Nephron (organoid): ENCODE data around the gene SNAP23.

ENCODE experiments used
- H3K27ac Mint-ChIP-seq, 3 experiments: 2 replicates each; pipeline ENCODE4 v1.8.0; 2020; ENCODE audit warnings: mixed read lengths in 3 of 3, mild to moderate bottlenecking in 2 of 3, moderate library complexity in 1 of 3
- H3K27me3 Mint-ChIP-seq: 2 replicates; pipeline ENCODE4 v1.8.0; 2021; ENCODE audit warnings: low read depth, mild to moderate bottlenecking, moderate library complexity, mixed read lengths
- H3K36me3 Mint-ChIP-seq: 2 replicates; pipeline ENCODE4 v1.8.0; 2020; ENCODE audit warnings: low read depth, mixed read lengths
- H3K4me1 Mint-ChIP-seq: 2 replicates; pipeline ENCODE4 v1.8.0; 2020; ENCODE audit warnings: mixed read lengths
- H3K4me3 Mint-ChIP-seq, 3 experiments: 2 replicates each; pipeline ENCODE4 v1.8.0; 2020; ENCODE audit warnings: mild to moderate bottlenecking in 3 of 3, mixed read lengths in 3 of 3, moderate library complexity in 2 of 3
- H3K9me3 Mint-ChIP-seq: 2 replicates; pipeline ENCODE4 v1.8.0; 2020; ENCODE audit warnings: mixed read lengths
- TF ChIP-seq, protein P1 (sequence below), 3 experiments: fragments of 200-600 bp; sonication (generic); IDR thresholded peaks; one replicate each; pipeline ENCODE4 v1.5.0; 2021; ENCODE audit warnings: antibody characterized with exemption in 3 of 3; ENCODE audit not compliant: unreplicated experiment in 3 of 3

The SNAP23 gene

GRCh38 chr15:42544853-42545629, 49.6 kb downstream of the SNAP23 start:
- peaks cover 30% of the 10 kb centered on the region for H3K4me1 Mint-ChIP-seq
- no peaks in the 10 kb centered on the region for H3K27me3 Mint-ChIP-seq
- peak overlapping the region in 1 of 3 experiments; percentile 27 for H3K4me3 Mint-ChIP-seq
- H3K27ac Mint-ChIP-seq: no peak overlapping the region
- no peaks in the 10 kb centered on the region for H3K9me3 Mint-ChIP-seq
- peaks cover 29% of the 10 kb centered on the region for H3K36me3 Mint-ChIP-seq
- TF ChIP-seq, protein P1, sequence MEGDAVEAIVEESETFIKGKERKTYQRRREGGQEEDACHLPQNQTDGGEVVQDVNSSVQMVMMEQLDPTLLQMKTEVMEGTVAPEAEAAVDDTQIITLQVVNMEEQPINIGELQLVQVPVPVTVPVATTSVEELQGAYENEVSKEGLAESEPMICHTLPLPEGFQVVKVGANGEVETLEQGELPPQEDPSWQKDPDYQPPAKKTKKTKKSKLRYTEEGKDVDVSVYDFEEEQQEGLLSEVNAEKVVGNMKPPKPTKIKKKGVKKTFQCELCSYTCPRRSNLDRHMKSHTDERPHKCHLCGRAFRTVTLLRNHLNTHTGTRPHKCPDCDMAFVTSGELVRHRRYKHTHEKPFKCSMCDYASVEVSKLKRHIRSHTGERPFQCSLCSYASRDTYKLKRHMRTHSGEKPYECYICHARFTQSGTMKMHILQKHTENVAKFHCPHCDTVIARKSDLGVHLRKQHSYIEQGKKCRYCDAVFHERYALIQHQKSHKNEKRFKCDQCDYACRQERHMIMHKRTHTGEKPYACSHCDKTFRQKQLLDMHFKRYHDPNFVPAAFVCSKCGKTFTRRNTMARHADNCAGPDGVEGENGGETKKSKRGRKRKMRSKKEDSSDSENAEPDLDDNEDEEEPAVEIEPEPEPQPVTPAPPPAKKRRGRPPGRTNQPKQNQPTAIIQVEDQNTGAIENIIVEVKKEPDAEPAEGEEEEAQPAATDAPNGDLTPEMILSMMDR (IDR thresholded peaks at IDR 0.05; ENCODE audit: unreplicated experiment in 3 of 3): no peak

GRCh38 chr15:42547918-42548248, 52.4 kb downstream of the SNAP23 start:
- peak overlapping the region; percentile 90 to 97 (median 92) for H3K27ac Mint-ChIP-seq
- TF ChIP-seq, protein P1 (IDR thresholded peaks at IDR 0.05; ENCODE audit: unreplicated experiment in 3 of 3): no peak
- no peaks in the 10 kb centered on the region for H3K27me3 Mint-ChIP-seq
- peaks cover 31% of the 10 kb centered on the region for H3K4me1 Mint-ChIP-seq
- no peaks in the 10 kb centered on the region for H3K9me3 Mint-ChIP-seq
- peaks cover 19% of the 10 kb centered on the region for H3K36me3 Mint-ChIP-seq
- peak overlapping the region; percentile 92 to 97 (median 95) for H3K4me3 Mint-ChIP-seq

DNA sequence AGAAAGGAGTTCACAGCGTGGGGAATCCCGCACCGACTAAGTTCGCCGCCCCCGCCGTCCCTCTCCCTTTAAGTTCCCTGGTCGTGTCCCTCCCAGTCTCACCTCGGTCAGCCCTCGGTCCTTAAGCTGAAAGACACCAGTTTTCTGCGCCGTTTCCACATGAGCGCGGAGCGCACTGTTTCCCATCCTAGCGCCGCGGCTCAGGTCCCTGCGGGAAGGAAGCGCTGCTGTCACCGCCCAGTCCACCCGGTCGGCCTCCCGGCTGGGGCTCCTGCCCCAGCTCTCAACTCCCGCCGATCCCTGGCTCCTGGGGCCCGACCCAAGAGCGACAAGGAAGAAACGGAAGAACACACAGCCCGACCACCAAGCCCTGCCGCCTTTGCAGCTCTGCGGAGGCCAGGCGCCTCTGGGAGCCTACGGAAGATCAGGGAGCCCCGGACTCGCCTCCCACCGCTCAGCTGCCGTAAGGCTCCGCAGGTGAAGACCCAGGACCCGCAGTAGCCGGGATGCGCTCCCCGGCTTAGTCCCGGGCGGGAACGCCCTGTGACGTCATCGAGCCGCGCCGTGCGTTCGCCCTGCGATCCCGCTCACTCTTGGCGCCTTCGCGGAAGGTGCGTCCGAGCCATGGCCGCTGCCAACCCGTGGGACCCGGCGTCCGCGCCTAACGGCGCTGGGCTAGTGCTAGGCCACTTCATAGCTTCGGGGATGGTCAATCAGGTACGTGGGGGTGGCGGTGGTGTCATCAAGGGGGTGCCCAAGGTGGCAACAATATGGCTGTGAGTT, 53.0 kb downstream of the SNAP23 start, which contains the start of the genes HAUS2 and LRRC57:
Gene HAUS2, plus strand, starts transcription at position 590 of the 783 bp plus-strand sequence. Its CDS starts 35 bp downstream, at position 625.
Gene LRRC57, minus strand, starts transcription at position 545 of the 783 bp plus-strand sequence. Its CDS starts 359 bp downstream, at position 186.
- H3K36me3 Mint-ChIP-seq: peaks cover 19% of the 10 kb centered on the region
- peak within 1 kb of the TSS; percentile 90 to 97 (median 92) for H3K27ac Mint-ChIP-seq
- H3K4me3 Mint-ChIP-seq: peak within 1 kb of the TSS; percentile 92 to 97 (median 95)
- no peaks in the 10 kb centered on the region for H3K9me3 Mint-ChIP-seq
- no peaks in the 10 kb centered on the region for H3K27me3 Mint-ChIP-seq
- TF ChIP-seq, protein P1 (IDR thresholded peaks at IDR 0.05; ENCODE audit: unreplicated experiment in 3 of 3): no peak
- peaks cover 31% of the 10 kb centered on the region for H3K4me1 Mint-ChIP-seq

GRCh38 chr15:42549032-42549491, 53.6 kb downstream of the SNAP23 start:
- Mint-ChIP-seq H3K27me3 (no peaks in the 10 kb centered on the region), H3K9me3 (no peaks in the 10 kb centered on the region), H3K27ac (peak overlapping the region; percentile 90 to 97 (median 92)), H3K4me3 (peak overlapping the region; percentile 92 to 97 (median 95)), H3K4me1 (peaks cover 31% of the 10 kb centered on the region), H3K36me3 (peaks cover 16% of the 10 kb centered on the region)
- TF ChIP-seq, protein P1 (IDR thresholded peaks at IDR 0.05; ENCODE audit: unreplicated experiment in 3 of 3): no peak

DNA sequence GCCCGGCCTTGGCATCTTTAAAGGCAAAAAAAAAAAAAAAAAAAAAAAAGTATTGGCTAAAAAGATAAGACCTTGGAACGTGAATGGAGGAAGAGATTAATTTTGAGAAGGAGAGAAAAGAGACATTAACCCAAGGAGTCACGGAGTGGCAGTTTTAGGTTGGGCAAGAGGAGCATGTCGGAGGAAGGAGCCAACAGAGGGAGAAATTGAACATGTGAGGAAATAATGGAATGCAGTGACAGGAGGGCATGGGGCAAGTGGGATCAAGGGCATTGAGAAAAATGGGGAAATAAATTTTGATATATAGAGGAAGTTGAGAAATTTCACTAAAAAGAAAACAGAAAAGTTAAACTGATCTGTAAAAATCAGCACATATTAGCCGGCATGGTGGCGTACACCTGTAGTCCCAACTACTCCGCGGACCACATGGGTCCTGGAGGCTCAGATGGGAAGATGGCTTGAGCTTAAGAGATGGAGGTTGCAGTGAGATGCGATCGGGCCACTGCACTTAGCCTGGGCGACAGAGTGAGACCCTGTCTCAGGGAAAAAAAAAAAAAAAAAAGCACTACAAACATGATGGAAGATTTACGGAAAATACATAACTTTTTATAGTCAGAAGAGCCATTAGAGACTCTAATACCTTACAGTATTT, 54.4 kb downstream of the SNAP23 start:
- H3K9me3 Mint-ChIP-seq: no peaks in the 10 kb centered on the region
- peak overlapping the region; percentile 92 to 97 (median 95) for H3K4me3 Mint-ChIP-seq
- TF ChIP-seq, protein P1 (IDR thresholded peaks at IDR 0.05; ENCODE audit: unreplicated experiment in 3 of 3): no peak
- H3K36me3 Mint-ChIP-seq: peaks cover 15% of the 10 kb centered on the region
- no peaks in the 10 kb centered on the region for H3K27me3 Mint-ChIP-seq
- peak overlapping the region in 2 of 3 experiments; percentile 49 to 92 for H3K27ac Mint-ChIP-seq
- peaks cover 31% of the 10 kb centered on the region for H3K4me1 Mint-ChIP-seq
